Measurements from ENCODE around the gene CSF3R.

DNA sequence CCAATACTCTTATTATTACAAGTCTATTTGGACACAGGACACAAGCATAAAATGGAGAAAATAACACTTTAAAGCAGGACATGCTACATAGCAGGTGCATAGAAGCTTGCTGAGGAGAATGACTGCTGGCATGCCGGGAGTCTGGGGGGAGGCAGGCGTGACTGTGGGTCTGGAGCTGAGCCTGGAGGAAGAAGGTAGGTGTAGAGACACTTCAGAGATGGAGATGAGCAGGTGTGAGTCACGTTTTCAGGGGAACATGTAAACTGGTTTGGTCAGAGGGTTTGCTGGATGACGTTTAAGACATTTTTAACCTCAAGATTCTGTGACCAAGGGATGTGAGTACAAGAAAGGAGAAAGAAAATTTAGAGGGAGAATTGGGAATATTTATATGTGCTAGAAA lies 56.9 kb downstream of the CSF3R start:
- TF ChIP-seq POLR2A (IDR thresholded peaks at IDR 0.05; ENCODE audit: low read depth), result no peak
- TF ChIP-seq, protein P1, sequence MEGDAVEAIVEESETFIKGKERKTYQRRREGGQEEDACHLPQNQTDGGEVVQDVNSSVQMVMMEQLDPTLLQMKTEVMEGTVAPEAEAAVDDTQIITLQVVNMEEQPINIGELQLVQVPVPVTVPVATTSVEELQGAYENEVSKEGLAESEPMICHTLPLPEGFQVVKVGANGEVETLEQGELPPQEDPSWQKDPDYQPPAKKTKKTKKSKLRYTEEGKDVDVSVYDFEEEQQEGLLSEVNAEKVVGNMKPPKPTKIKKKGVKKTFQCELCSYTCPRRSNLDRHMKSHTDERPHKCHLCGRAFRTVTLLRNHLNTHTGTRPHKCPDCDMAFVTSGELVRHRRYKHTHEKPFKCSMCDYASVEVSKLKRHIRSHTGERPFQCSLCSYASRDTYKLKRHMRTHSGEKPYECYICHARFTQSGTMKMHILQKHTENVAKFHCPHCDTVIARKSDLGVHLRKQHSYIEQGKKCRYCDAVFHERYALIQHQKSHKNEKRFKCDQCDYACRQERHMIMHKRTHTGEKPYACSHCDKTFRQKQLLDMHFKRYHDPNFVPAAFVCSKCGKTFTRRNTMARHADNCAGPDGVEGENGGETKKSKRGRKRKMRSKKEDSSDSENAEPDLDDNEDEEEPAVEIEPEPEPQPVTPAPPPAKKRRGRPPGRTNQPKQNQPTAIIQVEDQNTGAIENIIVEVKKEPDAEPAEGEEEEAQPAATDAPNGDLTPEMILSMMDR (IDR thresholded peaks at IDR 0.05), result no peak
- TF ChIP-seq POLR2AphosphoS5 (IDR thresholded peaks at IDR 0.05), result no peak
